Keratinocyte (primary cell): ENCODE results near the gene AVL9. TPM values are rescaled to one million over a fixed set of nuclear protein-coding genes. Genes with fewer than 3 reads are reported as not detected.

Experiments
- DNase-seq: peaks from one replicate; pipeline ENCODE4 v3.0.0-alpha.2; 2011; ENCODE audit warnings: low read depth, missing footprints, low spot score
- FAIRE-seq: peaks from 2 replicates; lab custom pipeline; 2011; peaks lifted over from hg19 to GRCh38; lab: Jason Lieb, UNC
- H2AFZ ChIP-seq: 2 replicates; pipeline ENCODE4 v1.6.0; 2012; ENCODE audit warnings: low read length, control low read depth, inconsistent platforms; ENCODE audit not compliant: control insufficient read depth
- H3K27ac ChIP-seq: 2 replicates; pipeline ENCODE4 v1.5.1; 2011; ENCODE audit warnings: low read length; ENCODE audit not compliant: control insufficient read depth, insufficient read depth
- H3K27me3 ChIP-seq: 3 replicates; pipeline ENCODE4 v1.6.0; 2011; ENCODE audit warnings: low read length; ENCODE audit not compliant: control insufficient read depth, insufficient read depth; ENCODE audit errors: extremely low read depth
- H3K36me3 ChIP-seq, 2 experiments: 2 replicates in 1 of 2; 3 replicates in 1 of 2; pipeline ENCODE4 v1.5.1; 2011; ENCODE audit warnings: low read length in 2 of 2, mild to moderate bottlenecking in 1 of 2; ENCODE audit not compliant: control insufficient read depth in 2 of 2, insufficient read depth in 2 of 2; ENCODE audit errors: extremely low read depth in 1 of 2
- H3K4me1 ChIP-seq: 3 replicates; pipeline ENCODE4 v1.5.1; 2011; ENCODE audit warnings: low read length; ENCODE audit not compliant: control insufficient read depth, insufficient read depth; ENCODE audit errors: extremely low read depth
- H3K4me2 ChIP-seq: 3 replicates; pipeline ENCODE4 v1.6.0; 2011; ENCODE audit warnings: low read depth, low read length; ENCODE audit not compliant: control insufficient read depth, insufficient read depth; ENCODE audit errors: extremely low read depth
- H3K4me3 ChIP-seq, 3 experiments: fragments of 200-600 bp in 1 of 3; sonication (generic) in 1 of 3; 2 replicates in 2 of 3; 3 replicates in 1 of 3; pipeline ENCODE4 v1.5.1; 2011 to 2016; ENCODE audit warnings: low read length in 3 of 3, mild to moderate bottlenecking in 3 of 3, control low read depth in 2 of 3, inconsistent platforms in 1 of 3, low read depth in 1 of 3, mixed read lengths in 1 of 3, mixed run types in 1 of 3, moderate library complexity in 1 of 3; ENCODE audit not compliant: control insufficient read depth in 2 of 3, insufficient read depth in 2 of 3; ENCODE audit errors: extremely low read depth in 1 of 3
- H3K79me2 ChIP-seq: 2 replicates; pipeline ENCODE4 v1.6.0; 2012; ENCODE audit warnings: low read length; ENCODE audit not compliant: control insufficient read depth, insufficient read depth
- H3K9ac ChIP-seq: 3 replicates; pipeline ENCODE4 v1.6.0; 2011; ENCODE audit warnings: low read length; ENCODE audit not compliant: control insufficient read depth, insufficient read depth; ENCODE audit errors: extremely low read depth
- H3K9me1 ChIP-seq: 3 replicates; pipeline ENCODE4 v1.6.0; 2011; ENCODE audit warnings: low read length; ENCODE audit not compliant: control insufficient read depth, insufficient read depth; ENCODE audit errors: extremely low read depth
- H3K9me3 ChIP-seq: 2 replicates; pipeline ENCODE4 v1.5.1; 2012; ENCODE audit warnings: low read depth, low read length; ENCODE audit not compliant: control insufficient read depth
- H4K20me1 ChIP-seq: 3 replicates; pipeline ENCODE4 v1.6.0; 2011; ENCODE audit warnings: low read length; ENCODE audit not compliant: control insufficient read depth, insufficient read depth; ENCODE audit errors: extremely low read depth
- CTCF ChIP-seq, 3 experiments: IDR thresholded peaks in 1 of 3; conservative IDR thresholded peaks in 1 of 3; optimal IDR thresholded peaks in 1 of 3; 2 replicates in 2 of 3; 3 replicates in 1 of 3; pipeline versions ENCODE3 to v1.5.1; 2011; ENCODE audit warnings: low read length in 3 of 3, mild to moderate bottlenecking in 3 of 3, moderate library complexity in 2 of 3, control low read depth in 1 of 3, inconsistent platforms in 1 of 3; ENCODE audit not compliant: insufficient read depth in 2 of 3; ENCODE audit errors: extremely low read depth in 1 of 3
- EZH2 ChIP-seq: IDR thresholded peaks from one replicate; pipeline ENCODE4 v1.6.1; 2012; ENCODE audit warnings: inconsistent platforms, mild to moderate bottlenecking, low read length, moderate library complexity
- dilution Hi-C: fragments of 300-500 bp; cut with MboI; formaldehyde crosslinking; loops from one replicate; pipeline ENCODE4 v1.7.0; 2020; ENCODE audit warnings: low sequenced_read_pairs; ENCODE audit not compliant: extremely low pct_ligation_motif_present
- polyA plus RNA-seq, 5 experiments: library from polyadenylated mRNA; depleted of rRNA in 3 of 5; stranded (reverse) in 3 of 5; stranded (forward) in 1 of 5; unstranded in 1 of 5; fragments of >200 nt; gene quantifications; 1 replicate in 1 of 5; 2 replicates in 3 of 5; 3 replicates in 1 of 5; pipeline versions ENCODE4 v1.2.1 to v1.2.3, GENCODE V29; 2011 to 2012; ENCODE audit warnings: missing spikeins in 2 of 5, low read depth in 1 of 5, low replicate concordance in 1 of 5

Gene AVL9
- polyA plus RNA-seq, 1 donor (not counting 4 experiments of a cell fraction or from before 2014, with no cell fraction given) = 22.2 TPM

- Histone ChIP-seq H3K79me2 (no peaks in the 10 kb centered on the region), H3K9me3 (no peaks in the 10 kb centered on the region), H3K9me1 (no peaks in the 10 kb centered on the region), H3K9ac (no peak overlapping the region), H2AFZ (no peak overlapping the region), H3K4me1 (no peaks in the 10 kb centered on the region), H3K4me2 (no peak overlapping the region), H3K27ac (no peak overlapping the region), H3K4me3 (no peak overlapping the region), H3K36me3 (peaks cover 16 to 23% of the 10 kb centered on the region in 2 experiments), H4K20me1 (no peaks in the 10 kb centered on the region), H3K27me3 (no peaks in the 10 kb centered on the region)
- dilution Hi-C loops = no loop called here
- DNase-seq (no peak), FAIRE-seq (no peak)
- TF ChIP-seq CTCF (optimal IDR thresholded peaks at IDR 0.05 in 1 of 3, IDR thresholded peaks at IDR 0.05 in 1 of 3, conservative IDR thresholded peaks at IDR 0.05 in 1 of 3; ENCODE audit: extremely low read depth in 1 of 3, insufficient read depth in 2 of 3, low read length in 3 of 3) = no peak
- TF ChIP-seq EZH2 = no peak
These were observed 92.2 kb downstream of the AVL9 start for GRCh38 chr7:32587411-32587948.

GRCh38 chr7:32588657-32589056 lies 93.4 kb downstream of the AVL9 start:
- dilution Hi-C loops = no loop called here
- Histone ChIP-seq H3K9me3 (no peaks in the 10 kb centered on the region), H3K27me3 (no peaks in the 10 kb centered on the region), H3K79me2 (no peaks in the 10 kb centered on the region), H3K9ac (no peak overlapping the region), H3K4me2 (no peak overlapping the region), H4K20me1 (no peaks in the 10 kb centered on the region), H3K36me3 (peaks cover 9 to 19% of the 10 kb centered on the region in 2 experiments), H3K4me3 (no peak overlapping the region), H2AFZ (no peak overlapping the region), H3K9me1 (no peaks in the 10 kb centered on the region), H3K27ac (no peak overlapping the region), H3K4me1 (no peaks in the 10 kb centered on the region)
- FAIRE-seq (no peak), DNase-seq (no peak)
- TF ChIP-seq EZH2 (no peak), CTCF (optimal IDR thresholded peaks at IDR 0.05 in 1 of 3, IDR thresholded peaks at IDR 0.05 in 1 of 3, conservative IDR thresholded peaks at IDR 0.05 in 1 of 3; ENCODE audit: extremely low read depth in 1 of 3, insufficient read depth in 2 of 3, low read length in 3 of 3) (no peak)
